ENCODE results near the gene C1GALT1. TPM values are rescaled to one million over a fixed set of nuclear protein-coding genes. Genes with fewer than 3 reads are reported as not detected.
"Not testable (repeated sequence)": the region's sequence is repeated elsewhere in the genome, so short reads cannot be mapped to it uniquely, and the experiment has no call there.

C1GALT1 gene
- total RNA-seq, result 7.5 and 7.8 TPM in 2 replicates

GRCh38 chr7:7182156-7183060 lies at the start of gene C1GALT1:
Gene C1GALT1, plus strand, starts transcription at chr7:7182544. Its CDS starts 51,776 bp downstream, at chr7:7234320.
- peak; percentile 98 to 99 for DNase-seq (ENCODE audit: low read depth in 2 of 2)

- DNase-seq (ENCODE audit: low read depth in 2 of 2), result no peak
Observed at GRCh38 chr7:7134046-7134445, 48.3 kb upstream of the C1GALT1 start.

DNA sequence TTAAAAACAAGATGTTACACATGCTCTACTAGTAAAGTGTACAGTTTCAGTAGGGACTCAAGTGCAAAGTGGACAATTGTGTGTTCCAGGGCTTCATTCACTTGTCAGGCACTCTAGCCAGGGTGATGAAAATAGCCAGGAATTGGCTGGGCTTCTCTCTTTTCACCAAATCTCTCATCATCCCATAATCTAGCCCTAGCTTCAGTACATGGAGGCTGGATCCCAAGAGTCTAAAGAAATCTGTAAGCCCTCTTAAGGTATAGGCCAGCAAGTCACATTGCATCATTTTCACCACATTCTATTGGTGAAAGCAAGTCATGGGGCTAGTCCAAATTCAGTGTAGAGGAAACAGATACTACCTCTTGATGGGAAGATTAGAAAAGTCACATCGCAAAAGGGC lies 47.3 kb upstream of the C1GALT1 start:
- no peak for DNase-seq (ENCODE audit: low read depth in 2 of 2)

- DNase-seq (ENCODE audit: low read depth in 2 of 2), result not testable (repeated sequence)
Observed at GRCh38 chr7:7135924-7136323, 46.4 kb upstream of the C1GALT1 start.

DNA sequence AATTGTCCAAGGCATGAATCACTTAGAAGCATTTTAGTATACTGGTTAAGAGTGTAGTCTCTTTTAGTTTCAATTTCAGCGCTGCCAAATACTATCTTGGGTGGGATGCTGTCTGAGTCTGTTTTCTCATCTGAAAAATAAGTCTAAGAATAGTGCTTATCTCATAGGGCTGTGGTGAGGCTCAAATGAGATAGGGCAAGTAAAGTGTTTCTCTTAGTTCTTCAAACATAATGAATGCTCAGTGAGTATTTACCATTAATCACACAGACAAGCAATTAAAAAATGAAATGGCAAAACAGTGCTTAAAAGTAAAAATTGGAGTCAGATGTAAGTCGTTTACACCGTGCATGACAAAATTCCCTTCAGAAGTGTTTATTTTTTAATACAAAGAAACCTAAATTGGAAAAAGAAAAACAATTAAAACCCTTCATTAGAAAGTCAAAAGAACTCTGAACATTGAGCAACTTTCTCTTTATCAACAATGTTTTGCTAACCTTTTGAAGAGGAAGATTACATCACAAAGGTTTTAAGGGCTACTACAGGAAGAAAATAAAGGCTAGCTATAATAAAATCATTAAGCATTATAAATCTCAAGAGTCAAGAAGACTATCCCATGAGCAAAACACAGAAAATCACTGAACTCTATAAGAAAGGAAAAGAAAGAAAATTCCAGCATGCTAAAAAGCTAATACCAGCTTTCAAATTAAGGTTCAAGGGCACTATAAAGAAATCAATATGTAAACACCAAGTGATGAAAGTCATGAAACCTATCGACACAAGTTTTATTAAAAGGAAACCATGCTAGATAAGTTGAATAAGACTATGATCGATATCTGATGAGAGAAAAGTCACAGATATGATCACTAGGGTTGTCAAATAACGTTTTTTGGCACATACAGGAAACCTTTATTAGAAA lies 45.6 kb upstream of the C1GALT1 start:
- DNase-seq (ENCODE audit: low read depth in 2 of 2), result peak in 1 of 2 donors; percentile 14

- DNase-seq (ENCODE audit: low read depth in 2 of 2), result no peak
Observed at GRCh38 chr7:7138897-7139296, 43.4 kb upstream of the C1GALT1 start.

DNA sequence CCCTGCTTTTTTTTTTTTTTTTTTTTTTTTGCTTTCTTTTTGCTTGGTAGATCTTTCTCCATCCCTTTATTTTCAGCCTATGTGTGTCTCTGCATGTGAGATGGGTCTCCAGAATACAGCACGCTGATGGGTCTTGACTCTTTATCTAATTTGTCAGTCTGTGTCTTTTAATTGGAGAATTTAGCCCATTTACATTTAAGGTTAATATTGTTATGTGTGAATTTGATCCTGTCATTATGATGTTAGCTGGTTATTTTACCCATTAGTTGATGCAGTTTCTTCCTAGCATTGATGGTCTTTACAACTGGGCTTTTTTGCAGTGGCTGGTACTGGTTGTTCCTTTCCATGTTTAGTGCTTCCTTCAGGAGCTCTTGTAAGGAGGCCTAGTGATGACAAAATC lies 38.9 kb upstream of the C1GALT1 start:
- DNase-seq (ENCODE audit: low read depth in 2 of 2), result not testable (repeated sequence)

DNA sequence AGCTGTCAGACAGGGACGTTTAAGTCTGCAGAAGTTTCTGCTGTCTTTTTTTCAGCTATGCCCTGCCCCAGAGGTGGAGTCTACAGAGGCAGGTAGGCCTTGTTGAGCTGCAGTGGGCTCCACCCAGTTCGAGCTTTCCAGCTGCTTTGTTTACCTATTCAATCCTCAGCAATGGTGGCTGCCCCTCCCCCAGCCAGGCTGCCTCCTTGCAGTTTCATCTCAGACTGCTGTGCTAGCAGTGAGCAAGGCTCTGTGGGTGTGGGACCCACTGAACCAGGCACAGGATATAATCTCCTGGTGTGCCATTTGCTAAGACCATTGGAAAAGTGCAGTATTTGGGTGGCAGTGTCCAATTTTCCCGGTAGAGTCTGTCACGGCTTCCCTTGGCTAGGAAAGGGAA lies 37.2 kb upstream of the C1GALT1 start:
- DNase-seq (ENCODE audit: low read depth in 2 of 2), result not testable (repeated sequence)

DNA sequence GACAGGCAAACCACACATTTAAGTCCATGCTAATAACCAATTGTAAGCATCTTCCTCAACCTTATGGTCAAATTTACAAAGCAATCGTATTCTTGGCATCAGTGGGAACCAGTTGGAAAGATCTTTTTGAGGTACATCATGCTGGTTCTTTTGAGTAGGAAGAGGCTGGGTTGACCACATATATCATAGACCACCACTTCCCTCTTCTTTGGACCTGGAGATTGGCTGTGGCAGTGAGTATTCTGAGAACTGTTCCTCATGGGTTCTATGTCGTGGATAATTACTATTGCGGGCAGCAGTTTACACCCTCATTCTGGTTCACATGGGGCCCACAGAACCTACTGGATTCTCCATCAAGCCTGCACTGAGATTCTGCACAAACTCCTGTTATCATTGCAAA lies 35.5 kb upstream of the C1GALT1 start:
- DNase-seq (ENCODE audit: low read depth in 2 of 2), result no peak

DNA sequence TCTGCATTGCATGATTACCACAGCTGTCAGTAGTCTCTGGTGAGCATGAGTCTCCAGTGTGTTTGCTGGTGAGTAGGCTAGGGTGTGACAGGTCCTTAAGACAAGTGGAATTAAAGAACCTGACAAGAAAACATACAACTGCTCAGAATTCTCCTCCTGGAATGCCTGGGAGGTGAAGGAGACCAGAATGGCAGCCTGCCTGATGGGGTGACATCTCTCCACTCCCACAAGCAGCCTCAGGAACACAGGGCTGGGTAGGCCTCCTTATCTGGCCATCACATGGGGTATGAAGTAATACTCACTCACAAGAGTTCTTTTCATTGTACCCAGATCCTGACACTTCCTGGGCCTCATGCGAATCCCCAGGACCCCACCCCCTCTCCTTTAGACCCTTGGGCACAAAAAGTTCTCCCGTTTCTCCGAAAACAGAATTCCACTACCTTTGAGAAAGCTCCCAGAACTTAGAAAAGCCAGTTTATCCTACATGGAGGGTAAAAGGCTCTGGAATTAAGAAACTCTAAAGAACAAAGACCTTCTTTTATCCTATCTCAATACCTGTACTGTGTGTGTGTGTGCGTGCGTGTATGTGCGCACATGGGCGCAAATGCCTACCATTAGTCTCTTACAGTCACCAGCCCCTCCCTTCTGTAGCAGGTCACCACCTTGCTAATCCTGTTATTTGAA lies 33.4 kb upstream of the C1GALT1 start:
- no peak for DNase-seq (ENCODE audit: low read depth in 2 of 2)

DNA sequence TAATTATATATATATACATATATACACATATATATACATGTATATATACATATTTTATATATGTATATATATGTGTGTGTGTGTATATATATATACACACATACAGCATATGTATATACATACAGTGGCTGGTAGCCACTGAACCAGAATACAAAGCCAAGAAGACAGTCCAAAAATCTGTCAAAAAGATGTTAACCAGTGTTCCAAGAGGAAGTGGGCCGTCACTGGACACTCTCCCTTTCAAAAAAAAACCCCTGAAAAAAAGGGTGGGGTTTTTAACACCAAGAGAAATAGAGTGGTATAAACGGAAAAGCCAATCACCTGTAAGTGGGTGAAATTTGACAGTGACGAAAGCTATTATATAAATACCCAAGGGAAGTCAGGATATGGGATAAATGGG lies 31.1 kb upstream of the C1GALT1 start:
- no peak for DNase-seq (ENCODE audit: low read depth in 2 of 2)

DNA sequence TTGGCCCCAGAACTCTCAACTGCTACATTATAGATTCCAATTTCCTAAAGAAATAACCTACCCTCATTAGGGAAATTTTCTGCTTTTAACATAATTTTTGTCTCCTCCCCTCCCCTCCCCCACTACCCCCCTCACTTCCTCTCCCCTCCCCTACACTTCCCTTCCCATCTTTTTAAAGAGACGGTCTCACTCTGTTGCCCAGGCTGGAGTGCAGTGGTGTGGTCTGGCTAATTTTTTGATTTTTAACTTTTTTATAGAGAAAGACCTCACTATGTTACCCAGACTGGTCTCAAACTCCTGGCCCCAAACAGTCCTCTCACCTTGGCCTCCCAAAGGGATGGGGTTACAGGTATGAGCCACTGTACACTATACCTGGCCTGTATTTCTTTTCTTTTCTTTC lies 30.5 kb upstream of the C1GALT1 start:
- DNase-seq (ENCODE audit: low read depth in 2 of 2), result no peak

- DNase-seq (ENCODE audit: low read depth in 2 of 2), result no peak
Observed at GRCh38 chr7:7152315-7152714, 30.0 kb upstream of the C1GALT1 start.

DNA sequence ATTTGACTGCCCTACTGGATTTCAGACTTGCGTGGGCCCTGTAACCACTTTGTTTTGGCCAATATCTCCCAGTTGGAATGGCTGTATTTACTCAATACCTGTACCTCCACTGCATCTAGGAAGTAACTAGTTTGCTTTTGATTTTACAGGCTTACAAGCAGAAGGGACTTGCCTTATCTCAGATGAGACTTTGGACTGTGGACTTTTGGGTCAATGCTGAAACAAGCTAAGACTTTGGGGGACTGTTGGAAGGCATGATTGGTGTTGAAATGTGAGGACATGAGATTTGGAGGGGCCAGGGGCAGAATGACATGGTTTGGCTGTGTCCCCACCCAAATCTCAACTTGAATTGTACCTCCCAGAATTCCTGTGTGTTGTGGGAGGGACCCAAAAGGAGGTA lies 28.0 kb upstream of the C1GALT1 start:
- not testable (repeated sequence) for DNase-seq (ENCODE audit: low read depth in 2 of 2)

DNA sequence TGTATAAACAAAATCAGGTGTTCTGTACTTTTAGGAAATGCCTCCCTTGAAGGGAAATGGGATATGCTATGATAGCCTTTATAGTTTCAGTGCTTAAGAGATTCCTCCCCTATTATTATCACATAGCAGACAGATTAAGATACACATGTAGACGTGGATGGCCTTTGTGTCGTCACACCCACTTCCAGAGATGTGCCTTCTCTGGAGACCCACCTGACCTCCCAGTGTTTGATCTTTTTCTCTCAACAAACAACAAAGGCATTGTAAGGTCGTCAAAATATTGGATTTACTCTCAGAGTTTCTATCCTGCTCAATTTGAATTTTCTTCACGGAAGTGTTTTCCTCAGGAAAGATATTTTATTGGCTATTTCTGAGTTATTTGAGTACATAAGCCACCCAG lies 25.7 kb upstream of the C1GALT1 start:
- DNase-seq (ENCODE audit: low read depth in 2 of 2), result no peak

- DNase-seq (ENCODE audit: low read depth in 2 of 2), result no peak
Observed at GRCh38 chr7:7157177-7157886, 25.0 kb upstream of the C1GALT1 start.

DNA sequence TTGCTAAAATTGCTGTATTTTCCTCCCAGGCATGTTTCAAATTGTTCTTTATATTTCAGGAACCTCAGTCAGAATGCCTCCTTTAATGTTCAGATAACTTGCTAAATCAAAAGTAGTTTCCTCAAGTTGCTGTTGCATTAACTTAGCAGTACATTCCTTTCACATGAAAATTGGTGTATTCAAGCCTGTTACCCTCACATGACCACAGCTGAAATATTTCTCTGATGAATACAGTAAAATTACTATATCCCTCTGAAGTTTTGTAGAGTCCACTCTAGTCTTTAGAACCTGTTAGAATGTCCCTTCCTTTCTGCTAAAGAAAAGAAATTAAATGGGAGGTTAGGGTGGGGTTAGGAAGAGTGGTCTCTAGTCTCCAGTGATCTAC lies 24.5 kb upstream of the C1GALT1 start:
- DNase-seq (ENCODE audit: low read depth in 2 of 2), result no peak

DNA sequence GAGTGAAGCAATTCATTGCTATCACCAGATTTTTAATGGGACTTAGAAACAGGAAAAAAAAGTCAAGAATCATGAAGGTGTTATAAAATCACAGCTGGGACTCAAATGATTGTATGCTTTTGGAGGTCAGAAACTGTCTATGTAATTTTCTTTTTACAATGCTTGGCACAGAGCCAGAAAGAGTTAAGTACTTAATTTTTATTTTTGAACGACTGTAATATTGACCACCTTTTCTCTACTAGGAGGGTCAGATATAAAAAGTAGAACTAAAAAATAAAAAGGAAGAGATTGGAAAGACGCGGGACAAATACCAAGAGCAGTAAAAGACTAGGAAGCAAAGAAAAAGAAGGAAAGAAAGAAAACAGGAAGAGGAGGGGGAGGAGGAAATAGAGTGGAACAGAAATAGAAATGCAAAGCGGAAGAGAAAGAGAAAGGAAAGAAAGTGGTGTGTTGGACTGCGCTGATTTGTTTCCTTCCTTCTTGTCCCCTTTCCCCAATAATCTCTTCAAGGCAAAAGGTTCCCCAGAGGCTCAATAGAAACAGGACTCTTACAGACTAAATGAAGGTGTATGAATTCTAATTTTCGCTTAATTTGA lies 23.2 kb upstream of the C1GALT1 start:
- peak in 1 of 2 donors; percentile 31 for DNase-seq (ENCODE audit: low read depth in 2 of 2)

DNA sequence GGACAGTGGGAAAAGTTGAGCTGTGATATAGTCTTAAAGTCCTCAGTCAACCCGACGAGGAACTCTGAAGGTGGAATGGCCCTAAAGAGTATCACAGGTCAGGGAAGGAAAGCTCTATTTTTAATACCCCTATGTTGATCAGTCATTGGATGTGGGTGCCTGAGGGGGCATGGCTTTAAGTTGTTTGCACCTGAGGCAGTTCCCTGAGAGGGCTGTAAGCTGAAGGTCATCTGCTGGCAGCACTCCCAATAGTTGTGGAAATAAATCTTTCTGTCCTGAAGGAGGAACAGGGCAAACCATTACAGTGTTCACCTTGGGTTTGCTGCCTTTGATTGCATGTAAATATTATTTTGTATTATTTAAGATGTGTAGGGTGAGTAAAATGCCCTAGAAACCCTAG lies 17.8 kb upstream of the C1GALT1 start:
- no peak for DNase-seq (ENCODE audit: low read depth in 2 of 2)

DNA sequence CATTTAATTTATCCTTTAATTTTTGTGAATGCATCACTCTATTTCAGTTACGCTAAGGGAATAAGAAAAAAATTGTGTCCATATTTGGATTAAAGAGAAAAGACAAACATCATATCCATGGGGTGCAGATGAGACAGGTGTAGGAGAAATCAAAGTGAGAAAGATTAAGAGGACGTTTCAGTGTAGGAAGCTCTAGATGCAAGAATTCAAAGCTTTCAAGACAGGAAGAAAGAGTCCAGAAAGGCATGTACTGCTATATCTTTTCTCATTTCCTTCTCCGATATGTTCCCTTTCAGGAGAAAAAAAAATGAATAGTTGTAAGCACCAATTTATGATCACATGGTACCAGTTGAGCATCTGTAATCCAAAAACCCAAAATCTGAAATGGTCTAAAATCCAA lies 17.0 kb upstream of the C1GALT1 start:
- no peak for DNase-seq (ENCODE audit: low read depth in 2 of 2)

GRCh38 chr7:7166318-7166717 lies 16.0 kb upstream of the C1GALT1 start:
- no peak for DNase-seq (ENCODE audit: low read depth in 2 of 2)

Data from lung microvascular endothelial cell (primary cell).